ENCODE results near the gene TUFM.
A peak's percentile ranks its signal among the peaks of the same experiment; 100 is the strongest.

The TUFM gene

DNA sequence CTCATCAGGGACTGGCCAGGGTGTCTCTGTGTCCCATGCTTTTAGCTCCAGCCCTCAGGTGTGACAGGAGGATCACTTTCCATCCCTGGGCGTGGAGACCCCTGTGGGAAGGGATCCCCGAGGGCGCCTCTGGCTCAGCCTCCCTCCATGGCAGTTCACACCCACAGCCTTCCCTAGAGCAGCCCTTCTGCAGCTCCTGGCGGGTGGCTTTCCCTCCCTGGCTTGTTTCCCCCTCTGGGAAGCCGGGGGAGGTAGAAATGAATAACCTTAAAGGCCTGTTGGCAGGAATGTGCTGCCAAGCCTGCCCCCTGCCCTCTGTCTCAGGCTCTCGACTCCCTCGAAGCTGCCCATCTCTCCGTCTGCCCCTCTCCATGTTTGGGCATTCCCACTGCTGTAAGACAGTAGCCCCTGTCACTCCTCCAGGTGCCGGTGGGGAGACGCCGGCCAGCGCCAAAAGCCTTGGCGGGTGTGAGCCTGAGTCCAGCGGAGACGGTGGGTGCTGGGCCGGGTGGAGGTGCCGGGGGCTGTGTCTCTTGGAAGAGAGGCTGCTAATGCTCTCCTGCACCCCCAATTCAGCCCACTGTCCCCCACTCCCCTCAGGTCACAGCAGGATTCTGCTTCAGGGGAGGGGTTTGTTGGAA is 30.0 kb upstream of the TUFM start:
- ChIA-PET POLR2A (ENCODE audit: low non-redundant PET) (interaction anchor here (1.4 kb wide), 1 partner anchor 13 kb away, joined by 3 read pairs; the partner anchor contains the start of gene SH2B1), CTCF (interaction anchor here (0.6 to 1.5 kb wide), 2 partner anchors 69 to 131 kb away, joined by 3 to 10 read pairs; no protein-coding TSS in a partner anchor)
- peak overlapping the region; percentile 64 for H3K27ac ChIP-seq
- no peak for DNase-seq (ENCODE audit: low spot score)
- TF ChIP-seq, protein P1, sequence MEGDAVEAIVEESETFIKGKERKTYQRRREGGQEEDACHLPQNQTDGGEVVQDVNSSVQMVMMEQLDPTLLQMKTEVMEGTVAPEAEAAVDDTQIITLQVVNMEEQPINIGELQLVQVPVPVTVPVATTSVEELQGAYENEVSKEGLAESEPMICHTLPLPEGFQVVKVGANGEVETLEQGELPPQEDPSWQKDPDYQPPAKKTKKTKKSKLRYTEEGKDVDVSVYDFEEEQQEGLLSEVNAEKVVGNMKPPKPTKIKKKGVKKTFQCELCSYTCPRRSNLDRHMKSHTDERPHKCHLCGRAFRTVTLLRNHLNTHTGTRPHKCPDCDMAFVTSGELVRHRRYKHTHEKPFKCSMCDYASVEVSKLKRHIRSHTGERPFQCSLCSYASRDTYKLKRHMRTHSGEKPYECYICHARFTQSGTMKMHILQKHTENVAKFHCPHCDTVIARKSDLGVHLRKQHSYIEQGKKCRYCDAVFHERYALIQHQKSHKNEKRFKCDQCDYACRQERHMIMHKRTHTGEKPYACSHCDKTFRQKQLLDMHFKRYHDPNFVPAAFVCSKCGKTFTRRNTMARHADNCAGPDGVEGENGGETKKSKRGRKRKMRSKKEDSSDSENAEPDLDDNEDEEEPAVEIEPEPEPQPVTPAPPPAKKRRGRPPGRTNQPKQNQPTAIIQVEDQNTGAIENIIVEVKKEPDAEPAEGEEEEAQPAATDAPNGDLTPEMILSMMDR (conservative IDR thresholded peaks at IDR 0.05; ENCODE audit: low read depth): no peak

- POLR2A ChIA-PET (ENCODE audit: low non-redundant PET): interaction anchor here (1.4 kb wide), 1 partner anchor 12 kb away, joined by 3 read pairs; the partner anchor contains the start of gene SH2B1
- H3K27ac ChIP-seq: peak overlapping the region; percentile 64
- TF ChIP-seq, protein P1 (conservative IDR thresholded peaks at IDR 0.05; ENCODE audit: low read depth): no peak
- DNase-seq (ENCODE audit: low spot score): no peak
- CTCF ChIA-PET: interaction anchor here (0.6 to 1.5 kb wide), 2 partner anchors 70 to 132 kb away, joined by 3 to 10 read pairs; no protein-coding TSS in a partner anchor
These were observed 29.2 kb upstream of the TUFM start for GRCh38 chr16:28875134-28876018.

DNA sequence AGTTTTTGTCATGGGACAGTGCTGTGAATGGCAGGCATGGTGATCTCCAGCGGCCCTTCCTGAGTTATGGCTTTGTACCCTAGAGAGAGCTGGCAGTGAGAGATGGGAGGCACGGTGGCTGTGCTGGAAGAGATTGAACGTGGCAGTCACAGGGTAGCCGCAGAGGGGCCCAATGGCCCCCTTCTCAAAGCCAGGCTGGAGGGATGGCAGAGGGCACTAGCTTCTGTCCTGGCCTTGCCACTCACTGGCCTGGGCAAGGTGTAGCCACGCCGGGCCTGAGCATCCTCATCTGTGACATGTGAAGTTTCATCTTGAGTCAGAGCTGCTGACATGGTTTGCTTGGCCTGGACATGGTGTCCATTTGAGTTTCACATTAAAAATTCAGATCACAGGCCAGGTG is 28.3 kb upstream of the TUFM start:
- no peak for DNase-seq (ENCODE audit: low spot score)
- ChIA-PET POLR2A (ENCODE audit: low non-redundant PET) (interaction anchor here (1.4 kb wide), 1 partner anchor 11 kb away, joined by 3 read pairs; the partner anchor contains the start of gene SH2B1), CTCF (interaction anchor here (0.5 to 1.9 kb wide), 4 partner anchors 9 to 71 kb away, joined by 3 to 10 read pairs (median 6); partner anchors contain the start of gene SH2B1)
- H3K27ac ChIP-seq: peak overlapping the region; percentile 64
- TF ChIP-seq, protein P1 (conservative IDR thresholded peaks at IDR 0.05; ENCODE audit: low read depth): no peak

DNA sequence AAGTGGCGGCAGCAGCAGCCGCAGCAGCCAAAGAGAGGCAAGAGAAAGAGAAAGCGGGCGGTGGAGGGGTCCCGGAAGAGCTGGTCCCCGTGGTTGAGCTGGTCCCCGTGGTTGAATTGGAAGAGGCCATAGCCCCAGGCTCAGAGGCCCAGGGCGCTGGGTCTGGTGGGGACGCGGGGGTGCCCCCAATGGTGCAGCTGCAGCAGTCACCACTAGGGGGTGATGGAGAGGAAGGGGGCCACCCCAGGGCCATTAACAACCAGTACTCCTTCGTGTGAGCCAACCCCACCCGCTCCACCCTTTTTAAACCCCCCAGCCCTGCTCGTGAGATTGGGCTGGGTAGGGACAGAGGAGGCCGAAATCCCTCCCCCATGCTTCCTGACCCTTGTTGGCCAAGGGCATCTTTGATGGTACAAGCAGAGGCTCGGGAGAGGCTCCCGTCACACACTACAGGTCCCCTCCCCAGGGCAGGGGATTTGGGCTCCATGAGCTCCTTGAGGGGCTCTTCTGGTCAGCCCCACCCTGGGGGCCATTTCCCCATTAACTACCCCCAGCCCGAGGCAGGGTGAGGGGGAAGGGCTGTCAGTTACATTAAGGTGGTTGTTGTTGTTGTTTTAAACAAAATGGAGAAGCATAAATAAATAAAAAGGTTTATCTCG is 27.5 kb upstream of the TUFM start:
- DNase-seq (ENCODE audit: low spot score): no peak

DNA sequence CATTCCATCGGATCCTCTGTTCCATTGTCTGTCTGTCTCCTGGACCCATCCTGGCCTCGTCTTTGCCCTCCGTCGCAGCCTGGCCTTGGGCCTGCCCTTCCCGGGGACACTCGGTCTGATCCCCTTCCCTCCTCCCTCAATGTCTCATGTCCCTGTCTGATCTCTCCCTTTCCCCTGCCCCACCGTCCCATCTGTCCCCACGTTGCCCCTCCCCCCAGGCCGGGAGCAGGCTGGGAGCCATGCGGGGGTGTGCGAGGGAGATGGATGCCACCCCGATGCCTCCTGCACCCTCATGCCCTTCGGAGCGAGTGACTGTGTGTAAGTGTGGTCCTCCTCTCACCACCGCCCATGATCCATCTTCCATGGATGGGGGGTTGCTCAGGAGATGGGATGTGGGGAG is 26.8 kb upstream of the TUFM start:
- no peak for DNase-seq (ENCODE audit: low spot score)
- H3K27ac ChIP-seq: no peak overlapping the region
- ChIA-PET CTCF (interaction anchor here (0.6 to 1.9 kb wide), 5 partner anchors 12 to 72 kb away, joined by 3 to 8 read pairs (median 3); no protein-coding TSS in a partner anchor), POLR2A (ENCODE audit: low non-redundant PET) (no interaction called here)
- TF ChIP-seq, protein P1 (conservative IDR thresholded peaks at IDR 0.05; ENCODE audit: low read depth): no peak

More for the DNA sequence above, 27.5 kb upstream of the TUFM start:
- TF ChIP-seq, protein P1 (conservative IDR thresholded peaks at IDR 0.05; ENCODE audit: low read depth): peak; percentile 53
- POLR2A ChIA-PET (ENCODE audit: low non-redundant PET): no interaction called here
- CTCF ChIA-PET: interaction anchor here (0.6 to 1.9 kb wide), 6 partner anchors 9 to 71 kb away, joined by 3 to 8 read pairs (median 4); no protein-coding TSS in a partner anchor
- peak overlapping the region; percentile 64 for H3K27ac ChIP-seq
